Measurements from ENCODE around the gene SPINT1.
A peak's percentile ranks its signal among the peaks of the same experiment; 100 is the strongest.

- TF ChIP-seq POLR2A (IDR thresholded peaks at IDR 0.05) = peak; percentile 34
- peak in 2 of 3 donors; percentile 28 to 38 for TF ChIP-seq POLR2AphosphoS5 (IDR thresholded peaks at IDR 0.05)
- TF ChIP-seq CTCF (IDR thresholded peaks at IDR 0.05) = no peak
- no peak for TF ChIP-seq EP300 (IDR thresholded peaks at IDR 0.05; ENCODE audit: low read depth)
Observed at GRCh38 chr15:40906991-40907802, 63.3 kb downstream of the SPINT1 start.

Measured in transverse colon (tissue), 4 donors.